GM23338 (cell line): ENCODE results near the gene IMMP2L. TPM values are rescaled to one million over a fixed set of nuclear protein-coding genes. Genes with fewer than 3 reads are reported as not detected.

Source experiments
- ATAC-seq: fragments of 200-7000 bp; cut with Tn5 transposase; 3 replicates; pipeline ENCODE4 v1.9.1; 2020
- DNase-seq: peaks from one replicate; pipeline ENCODE4 v3.0.0-alpha.2; 2015; ENCODE audit warnings: low spot score
- H2AFZ ChIP-seq: fragments of 200-600 bp; sonication (generic); 2 replicates; pipeline ENCODE4 v1.8.0; 2016; ENCODE audit warnings: antibody characterized with exemption, mild to moderate bottlenecking, moderate library complexity
- H3F3A ChIP-seq: fragments of 200-600 bp; sonication (generic); replicated peaks from 2 replicates; pipeline ENCODE4 v1.8.0; 2017; ENCODE audit warnings: antibody characterized with exemption, mixed run types, low read depth
- H3K27ac ChIP-seq: fragments of 200-600 bp; sonication (generic); 2 replicates; pipeline ENCODE4 v1.6.1; 2016; ENCODE audit warnings: low read depth
- H3K27me3 ChIP-seq: fragments of 200-600 bp; sonication (generic); 2 replicates; pipeline ENCODE4 v1.8.0; 2016; ENCODE audit warnings: mild to moderate bottlenecking, mixed run types, moderate library complexity; ENCODE audit not compliant: insufficient read depth
- H3K36me3 ChIP-seq: fragments of 200-600 bp; sonication (generic); 2 replicates; pipeline ENCODE4 v1.8.0; 2016; ENCODE audit warnings: mild to moderate bottlenecking; ENCODE audit not compliant: insufficient read depth
- H3K4me1 ChIP-seq: fragments of 200-600 bp; sonication (generic); 2 replicates; pipeline ENCODE4 v1.8.0; 2016; ENCODE audit warnings: mild to moderate bottlenecking, moderate library complexity; ENCODE audit not compliant: insufficient read depth
- H3K4me2 ChIP-seq: fragments of 200-600 bp; sonication (generic); 2 replicates; pipeline ENCODE4 v1.7.1; 2017; ENCODE audit warnings: mixed run types
- H3K4me3 ChIP-seq: fragments of 200-600 bp; sonication (generic); 2 replicates; pipeline ENCODE4 v1.6.1; 2016; ENCODE audit warnings: mixed run types
- H3K79me2 ChIP-seq: fragments of 200-600 bp; sonication (generic); replicated peaks from 2 replicates; pipeline ENCODE4 v1.8.0; 2017; ENCODE audit warnings: mild to moderate bottlenecking; ENCODE audit not compliant: insufficient read depth
- H3K9me2 ChIP-seq: fragments of 200-600 bp; sonication (generic); 2 replicates; pipeline ENCODE4 v1.8.0; 2017; ENCODE audit not compliant: insufficient read depth
- H4K20me1 ChIP-seq: fragments of 200-600 bp; sonication (generic); replicated peaks from 2 replicates; pipeline ENCODE4 v1.8.0; 2017; ENCODE audit warnings: mild to moderate bottlenecking; ENCODE audit not compliant: insufficient read depth
- H3K27ac Mint-ChIP-seq: 2 replicates; pipeline ENCODE4 v1.8.0; 2020; ENCODE audit warnings: inconsistent platforms, mild to moderate bottlenecking, moderate library complexity, mixed read lengths
- H3K27me3 Mint-ChIP-seq: 3 replicates; pipeline ENCODE4 v1.8.0; 2022; ENCODE audit warnings: low read depth, mild to moderate bottlenecking, moderate library complexity, mixed read lengths, inconsistent platforms; ENCODE audit not compliant: insufficient read depth, poor library complexity
- H3K36me3 Mint-ChIP-seq: 3 replicates; pipeline ENCODE4 v1.8.0; 2021; ENCODE audit warnings: low read depth, mild to moderate bottlenecking, inconsistent platforms, moderate library complexity, mixed read lengths
- H3K4me1 Mint-ChIP-seq: 3 replicates; pipeline ENCODE4 v1.8.0; 2020; ENCODE audit warnings: mild to moderate bottlenecking, inconsistent platforms, mixed read lengths
- H3K4me3 Mint-ChIP-seq: 3 replicates; pipeline ENCODE4 v1.8.0; 2021; ENCODE audit warnings: moderate library complexity, mild to moderate bottlenecking, inconsistent platforms, mixed read lengths
- H3K9me3 Mint-ChIP-seq: 3 replicates; pipeline ENCODE4 v1.8.0; 2020; ENCODE audit warnings: moderate library complexity, mild to moderate bottlenecking, inconsistent platforms, mixed read lengths
- CREB1 ChIP-seq: fragments of 250-450 bp; sonication (Bioruptor Pico); IDR thresholded peaks from 2 replicates; pipeline ENCODE4 v1.5.0; 2020; ENCODE audit warnings: low read depth, mild to moderate bottlenecking, moderate library complexity
- EZH2 ChIP-seq: fragments of 200-600 bp; sonication (generic); IDR thresholded peaks from one replicate; pipeline ENCODE4 v1.8.0; 2017; ENCODE audit warnings: antibody characterized with exemption, mild to moderate bottlenecking, low read depth; ENCODE audit not compliant: unreplicated experiment
- EZH2phosphoT487 ChIP-seq: fragments of 200-600 bp; sonication (generic); IDR thresholded peaks from one replicate; pipeline ENCODE4 v1.8.1; 2018; ENCODE audit warnings: antibody characterized with exemption; ENCODE audit not compliant: unreplicated experiment
- JUNB ChIP-seq: IDR thresholded peaks from one replicate; pipeline ENCODE4 v1.6.1; 2016; ENCODE audit warnings: antibody characterized with exemption; ENCODE audit not compliant: unreplicated experiment
- NANOG ChIP-seq: IDR thresholded peaks from 2 replicates; pipeline ENCODE4 v1.6.1; 2016; ENCODE audit warnings: antibody characterized with exemption, borderline replicate concordance
- POLR2AphosphoS5 ChIP-seq: IDR thresholded peaks from 2 replicates; pipeline ENCODE4 v1.6.1; 2016; ENCODE audit warnings: antibody characterized with exemption, low read depth
- STAT1 ChIP-seq: IDR thresholded peaks from one replicate; pipeline ENCODE4 v1.6.1; 2016; ENCODE audit warnings: antibody characterized with exemption; ENCODE audit not compliant: unreplicated experiment
- ZNF114 ChIP-seq: fragments of 250-450 bp; sonication (Bioruptor Pico); IDR thresholded peaks from 2 replicates; pipeline ENCODE4 v1.5.0; 2020; ENCODE audit warnings: mild to moderate bottlenecking, moderate library complexity
- ZNF331 ChIP-seq: fragments of 250-450 bp; sonication (Bioruptor Pico); IDR thresholded peaks from 2 replicates; pipeline ENCODE4 v1.5.0; 2020; ENCODE audit warnings: low read depth, mild to moderate bottlenecking, moderate library complexity
- polyA plus RNA-seq: library from polyadenylated mRNA; unstranded; fragments of >200 nt; fragmentation: Nextera tagmentation; extraction: Ambion mirVana; gene quantifications from 2 replicates; pipeline ENCODE4 v1.2.1, GENCODE V29; 2016
- total RNA-seq: library from RNA; depleted of rRNA; stranded (reverse); fragments of >200 nt; shearing (Covaris generic); gene quantifications from 2 replicates; pipeline ENCODE4 v1.2.3, GENCODE V29; 2014
- TF ChIP-seq, protein P1 (sequence below): IDR thresholded peaks from one replicate; pipeline ENCODE4 v1.6.1; 2018; ENCODE audit warnings: antibody characterized with exemption; ENCODE audit not compliant: unreplicated experiment
- TF ChIP-seq, protein P2 (sequence below), 2 experiments: fragments of 200-600 bp in 1 of 2; sonication (generic) in 1 of 2; conservative IDR thresholded peaks; 2 replicates each; pipeline versions ENCODE4 v1.5.1 to v1.6.1; 2016 to 2017; ENCODE audit warnings: antibody characterized with exemption in 2 of 2, low read depth in 2 of 2, mild to moderate bottlenecking in 2 of 2, moderate library complexity in 1 of 2
- TF ChIP-seq, protein P3 (sequence below): fragments of 250-450 bp; sonication (Bioruptor Pico); IDR thresholded peaks from 2 replicates; pipeline ENCODE4 v1.5.0; 2020; ENCODE audit warnings: mild to moderate bottlenecking, moderate library complexity
- TF ChIP-seq, protein P4 (sequence below): IDR thresholded peaks from 2 replicates; pipeline ENCODE4 v1.6.1; 2016; ENCODE audit warnings: antibody characterized with exemption

IMMP2L gene
- total and polyA plus RNA-seq, 2 experiments from 2014 or later = 7.3 to 14.0 TPM

DNA sequence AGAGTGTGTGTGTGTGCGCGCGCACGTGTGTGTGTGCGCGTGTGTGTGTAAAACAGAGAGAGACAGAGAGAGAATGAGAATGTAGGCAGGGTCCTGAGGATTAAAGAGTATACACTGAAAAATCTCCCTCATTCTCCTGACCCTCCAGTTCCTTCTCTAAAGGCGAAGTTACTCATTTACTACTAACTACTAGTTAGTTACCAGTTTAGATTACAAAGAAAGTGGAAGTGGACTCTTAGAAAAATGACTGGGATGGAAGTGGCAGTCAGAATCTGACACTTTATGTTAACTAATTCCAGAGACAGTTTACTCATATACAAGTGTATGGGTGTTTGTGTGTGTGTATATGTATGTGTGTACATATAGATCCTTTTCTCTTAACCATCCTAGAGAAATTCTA is 617.8 kb downstream of the IMMP2L start:
- DNase-seq = no peak
- Mint-ChIP-seq H3K4me3 (no peak overlapping the region), H3K27me3 (no peaks in the 10 kb centered on the region), H3K27ac (0 out of 2 replicates have a peak overlapping the region, but pooled peaks have one; percentile 1), H3K9me3 (no peaks in the 10 kb centered on the region), H3K36me3 (no peaks in the 10 kb centered on the region), H3K4me1 (peaks cover 25% of the 10 kb centered on the region)
- H3K27me3 ChIP-seq = no peaks in the 10 kb centered on the region
- no peaks in the 10 kb centered on the region for H3K36me3 ChIP-seq
- ATAC-seq = no peak
- H3K4me1 ChIP-seq = peaks cover 25% of the 10 kb centered on the region
- H3F3A ChIP-seq = no peaks in the 10 kb centered on the region
- H3K79me2 ChIP-seq = no peaks in the 10 kb centered on the region
- H2AFZ ChIP-seq = no peak overlapping the region
- TF ChIP-seq ZNF114 (CRISPR knock-in tag) (no peak), ZNF331 (CRISPR knock-in tag) (no peak), EZH2 (no peak), CREB1 (CRISPR knock-in tag) (no peak), JUNB (no peak), STAT1 (no peak), EZH2phosphoT487 (no peak), NANOG (no peak), POLR2AphosphoS5 (no peak)
- TF ChIP-seq, protein P1, sequence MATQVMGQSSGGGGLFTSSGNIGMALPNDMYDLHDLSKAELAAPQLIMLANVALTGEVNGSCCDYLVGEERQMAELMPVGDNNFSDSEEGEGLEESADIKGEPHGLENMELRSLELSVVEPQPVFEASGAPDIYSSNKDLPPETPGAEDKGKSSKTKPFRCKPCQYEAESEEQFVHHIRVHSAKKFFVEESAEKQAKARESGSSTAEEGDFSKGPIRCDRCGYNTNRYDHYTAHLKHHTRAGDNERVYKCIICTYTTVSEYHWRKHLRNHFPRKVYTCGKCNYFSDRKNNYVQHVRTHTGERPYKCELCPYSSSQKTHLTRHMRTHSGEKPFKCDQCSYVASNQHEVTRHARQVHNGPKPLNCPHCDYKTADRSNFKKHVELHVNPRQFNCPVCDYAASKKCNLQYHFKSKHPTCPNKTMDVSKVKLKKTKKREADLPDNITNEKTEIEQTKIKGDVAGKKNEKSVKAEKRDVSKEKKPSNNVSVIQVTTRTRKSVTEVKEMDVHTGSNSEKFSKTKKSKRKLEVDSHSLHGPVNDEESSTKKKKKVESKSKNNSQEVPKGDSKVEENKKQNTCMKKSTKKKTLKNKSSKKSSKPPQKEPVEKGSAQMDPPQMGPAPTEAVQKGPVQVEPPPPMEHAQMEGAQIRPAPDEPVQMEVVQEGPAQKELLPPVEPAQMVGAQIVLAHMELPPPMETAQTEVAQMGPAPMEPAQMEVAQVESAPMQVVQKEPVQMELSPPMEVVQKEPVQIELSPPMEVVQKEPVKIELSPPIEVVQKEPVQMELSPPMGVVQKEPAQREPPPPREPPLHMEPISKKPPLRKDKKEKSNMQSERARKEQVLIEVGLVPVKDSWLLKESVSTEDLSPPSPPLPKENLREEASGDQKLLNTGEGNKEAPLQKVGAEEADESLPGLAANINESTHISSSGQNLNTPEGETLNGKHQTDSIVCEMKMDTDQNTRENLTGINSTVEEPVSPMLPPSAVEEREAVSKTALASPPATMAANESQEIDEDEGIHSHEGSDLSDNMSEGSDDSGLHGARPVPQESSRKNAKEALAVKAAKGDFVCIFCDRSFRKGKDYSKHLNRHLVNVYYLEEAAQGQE = no peak
- TF ChIP-seq, protein P2, sequence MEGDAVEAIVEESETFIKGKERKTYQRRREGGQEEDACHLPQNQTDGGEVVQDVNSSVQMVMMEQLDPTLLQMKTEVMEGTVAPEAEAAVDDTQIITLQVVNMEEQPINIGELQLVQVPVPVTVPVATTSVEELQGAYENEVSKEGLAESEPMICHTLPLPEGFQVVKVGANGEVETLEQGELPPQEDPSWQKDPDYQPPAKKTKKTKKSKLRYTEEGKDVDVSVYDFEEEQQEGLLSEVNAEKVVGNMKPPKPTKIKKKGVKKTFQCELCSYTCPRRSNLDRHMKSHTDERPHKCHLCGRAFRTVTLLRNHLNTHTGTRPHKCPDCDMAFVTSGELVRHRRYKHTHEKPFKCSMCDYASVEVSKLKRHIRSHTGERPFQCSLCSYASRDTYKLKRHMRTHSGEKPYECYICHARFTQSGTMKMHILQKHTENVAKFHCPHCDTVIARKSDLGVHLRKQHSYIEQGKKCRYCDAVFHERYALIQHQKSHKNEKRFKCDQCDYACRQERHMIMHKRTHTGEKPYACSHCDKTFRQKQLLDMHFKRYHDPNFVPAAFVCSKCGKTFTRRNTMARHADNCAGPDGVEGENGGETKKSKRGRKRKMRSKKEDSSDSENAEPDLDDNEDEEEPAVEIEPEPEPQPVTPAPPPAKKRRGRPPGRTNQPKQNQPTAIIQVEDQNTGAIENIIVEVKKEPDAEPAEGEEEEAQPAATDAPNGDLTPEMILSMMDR (conservative IDR thresholded peaks at IDR 0.05; ENCODE audit: low read depth in 2 of 2) = no peak
- TF ChIP-seq, protein P3, sequence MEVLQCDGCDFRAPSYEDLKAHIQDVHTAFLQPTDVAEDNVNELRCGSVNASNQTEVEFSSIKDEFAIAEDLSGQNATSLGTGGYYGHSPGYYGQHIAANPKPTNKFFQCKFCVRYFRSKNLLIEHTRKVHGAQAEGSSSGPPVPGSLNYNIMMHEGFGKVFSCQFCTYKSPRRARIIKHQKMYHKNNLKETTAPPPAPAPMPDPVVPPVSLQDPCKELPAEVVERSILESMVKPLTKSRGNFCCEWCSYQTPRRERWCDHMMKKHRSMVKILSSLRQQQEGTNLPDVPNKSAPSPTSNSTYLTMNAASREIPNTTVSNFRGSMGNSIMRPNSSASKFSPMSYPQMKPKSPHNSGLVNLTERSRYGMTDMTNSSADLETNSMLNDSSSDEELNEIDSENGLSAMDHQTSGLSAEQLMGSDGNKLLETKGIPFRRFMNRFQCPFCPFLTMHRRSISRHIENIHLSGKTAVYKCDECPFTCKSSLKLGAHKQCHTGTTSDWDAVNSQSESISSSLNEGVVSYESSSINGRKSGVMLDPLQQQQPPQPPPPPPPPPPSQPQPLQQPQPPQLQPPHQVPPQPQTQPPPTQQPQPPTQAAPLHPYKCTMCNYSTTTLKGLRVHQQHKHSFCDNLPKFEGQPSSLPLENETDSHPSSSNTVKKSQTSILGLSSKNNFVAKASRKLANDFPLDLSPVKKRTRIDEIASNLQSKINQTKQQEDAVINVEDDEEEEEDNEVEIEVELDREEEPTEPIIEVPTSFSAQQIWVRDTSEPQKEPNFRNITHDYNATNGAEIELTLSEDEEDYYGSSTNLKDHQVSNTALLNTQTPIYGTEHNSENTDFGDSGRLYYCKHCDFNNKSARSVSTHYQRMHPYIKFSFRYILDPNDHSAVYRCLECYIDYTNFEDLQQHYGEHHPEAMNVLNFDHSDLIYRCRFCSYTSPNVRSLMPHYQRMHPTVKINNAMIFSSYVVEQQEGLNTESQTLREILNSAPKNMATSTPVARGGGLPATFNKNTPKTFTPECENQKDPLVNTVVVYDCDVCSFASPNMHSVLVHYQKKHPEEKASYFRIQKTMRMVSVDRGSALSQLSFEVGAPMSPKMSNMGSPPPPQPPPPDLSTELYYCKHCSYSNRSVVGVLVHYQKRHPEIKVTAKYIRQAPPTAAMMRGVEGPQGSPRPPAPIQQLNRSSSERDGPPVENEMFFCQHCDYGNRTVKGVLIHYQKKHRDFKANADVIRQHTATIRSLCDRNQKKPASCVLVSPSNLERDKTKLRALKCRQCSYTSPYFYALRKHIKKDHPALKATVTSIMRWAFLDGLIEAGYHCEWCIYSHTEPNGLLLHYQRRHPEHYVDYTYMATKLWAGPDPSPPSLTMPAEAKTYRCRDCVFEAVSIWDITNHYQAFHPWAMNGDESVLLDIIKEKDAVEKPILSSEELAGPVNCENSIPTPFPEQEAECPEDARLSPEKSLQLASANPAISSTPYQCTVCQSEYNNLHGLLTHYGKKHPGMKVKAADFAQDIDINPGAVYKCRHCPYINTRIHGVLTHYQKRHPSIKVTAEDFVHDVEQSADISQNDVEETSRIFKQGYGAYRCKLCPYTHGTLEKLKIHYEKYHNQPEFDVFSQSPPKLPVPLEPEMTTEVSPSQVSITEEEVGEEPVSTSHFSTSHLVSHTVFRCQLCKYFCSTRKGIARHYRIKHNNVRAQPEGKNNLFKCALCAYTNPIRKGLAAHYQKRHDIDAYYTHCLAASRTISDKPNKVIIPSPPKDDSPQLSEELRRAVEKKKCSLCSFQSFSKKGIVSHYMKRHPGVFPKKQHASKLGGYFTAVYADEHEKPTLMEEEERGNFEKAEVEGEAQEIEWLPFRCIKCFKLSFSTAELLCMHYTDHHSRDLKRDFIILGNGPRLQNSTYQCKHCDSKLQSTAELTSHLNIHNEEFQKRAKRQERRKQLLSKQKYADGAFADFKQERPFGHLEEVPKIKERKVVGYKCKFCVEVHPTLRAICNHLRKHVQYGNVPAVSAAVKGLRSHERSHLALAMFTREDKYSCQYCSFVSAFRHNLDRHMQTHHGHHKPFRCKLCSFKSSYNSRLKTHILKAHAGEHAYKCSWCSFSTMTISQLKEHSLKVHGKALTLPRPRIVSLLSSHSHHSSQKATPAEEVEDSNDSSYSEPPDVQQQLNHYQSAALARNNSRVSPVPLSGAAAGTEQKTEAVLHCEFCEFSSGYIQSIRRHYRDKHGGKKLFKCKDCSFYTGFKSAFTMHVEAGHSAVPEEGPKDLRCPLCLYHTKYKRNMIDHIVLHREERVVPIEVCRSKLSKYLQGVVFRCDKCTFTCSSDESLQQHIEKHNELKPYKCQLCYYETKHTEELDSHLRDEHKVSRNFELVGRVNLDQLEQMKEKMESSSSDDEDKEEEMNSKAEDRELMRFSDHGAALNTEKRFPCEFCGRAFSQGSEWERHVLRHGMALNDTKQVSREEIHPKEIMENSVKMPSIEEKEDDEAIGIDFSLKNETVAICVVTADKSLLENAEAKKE = no peak
- TF ChIP-seq, protein P4, sequence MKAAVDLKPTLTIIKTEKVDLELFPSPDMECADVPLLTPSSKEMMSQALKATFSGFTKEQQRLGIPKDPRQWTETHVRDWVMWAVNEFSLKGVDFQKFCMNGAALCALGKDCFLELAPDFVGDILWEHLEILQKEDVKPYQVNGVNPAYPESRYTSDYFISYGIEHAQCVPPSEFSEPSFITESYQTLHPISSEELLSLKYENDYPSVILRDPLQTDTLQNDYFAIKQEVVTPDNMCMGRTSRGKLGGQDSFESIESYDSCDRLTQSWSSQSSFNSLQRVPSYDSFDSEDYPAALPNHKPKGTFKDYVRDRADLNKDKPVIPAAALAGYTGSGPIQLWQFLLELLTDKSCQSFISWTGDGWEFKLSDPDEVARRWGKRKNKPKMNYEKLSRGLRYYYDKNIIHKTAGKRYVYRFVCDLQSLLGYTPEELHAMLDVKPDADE = no peak
- no peak overlapping the region for H3K4me3 ChIP-seq
- H3K4me2 ChIP-seq = peak overlapping the region; percentile 22; the same call in 1 of the 2 replicates
- peak overlapping the region; percentile 0; the same call in 1 of the 2 replicates for H3K27ac ChIP-seq
- H4K20me1 ChIP-seq = no peaks in the 10 kb centered on the region
- H3K9me2 ChIP-seq = no peaks in the 10 kb centered on the region
